ENCODE results near the gene PACSIN2.
"Not testable (repeated sequence)": the region's sequence is repeated elsewhere in the genome, so short reads cannot be mapped to it uniquely, and the experiment has no call there.

Gene PACSIN2

GRCh38 chr22:43009444-43009843 is 5.5 kb downstream of the PACSIN2 start:
- no peak for DNase-seq

DNA sequence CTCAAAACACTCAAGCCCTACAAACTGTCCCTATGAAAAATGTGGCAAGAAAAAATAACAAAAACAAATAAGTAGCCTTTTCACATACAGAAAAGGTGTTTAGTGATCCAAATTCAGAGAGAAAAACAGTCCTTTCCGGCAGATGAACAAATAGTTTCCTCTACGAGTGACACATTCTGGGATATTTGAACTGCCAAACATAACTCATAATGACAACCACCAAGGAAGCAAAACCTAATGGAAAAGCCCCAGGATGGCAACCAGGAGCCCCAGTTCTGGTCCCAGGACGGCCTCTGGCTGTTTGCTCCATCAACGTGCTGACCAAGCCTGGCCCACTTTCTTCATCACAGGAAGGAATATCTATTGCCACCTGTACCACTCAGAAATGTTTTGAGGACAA is 6.0 kb downstream of the PACSIN2 start:
- no peak for DNase-seq

DNA sequence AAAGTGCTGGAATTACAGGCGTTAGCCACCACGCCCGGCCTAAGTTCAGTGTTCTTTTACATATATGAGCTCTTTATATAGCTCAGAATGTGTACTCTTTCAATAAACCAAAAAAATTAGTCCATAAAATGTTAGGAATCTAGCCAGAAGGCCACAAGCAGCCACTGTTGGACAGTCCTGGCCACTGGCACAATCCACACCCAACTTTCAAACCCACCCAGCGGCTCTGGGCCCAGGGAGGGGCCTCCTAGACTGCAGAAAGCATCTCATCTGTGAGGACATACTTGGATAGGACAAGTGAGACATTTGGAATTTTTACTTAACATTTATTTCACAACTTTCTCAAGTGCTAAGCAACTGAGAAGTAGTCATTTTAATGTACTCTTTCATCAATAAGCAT is 6.4 kb downstream of the PACSIN2 start:
- DNase-seq = no peak

- no peak for DNase-seq
Measured at GRCh38 chr22:43007519-43008102, 7.3 kb downstream of the PACSIN2 start.

DNA sequence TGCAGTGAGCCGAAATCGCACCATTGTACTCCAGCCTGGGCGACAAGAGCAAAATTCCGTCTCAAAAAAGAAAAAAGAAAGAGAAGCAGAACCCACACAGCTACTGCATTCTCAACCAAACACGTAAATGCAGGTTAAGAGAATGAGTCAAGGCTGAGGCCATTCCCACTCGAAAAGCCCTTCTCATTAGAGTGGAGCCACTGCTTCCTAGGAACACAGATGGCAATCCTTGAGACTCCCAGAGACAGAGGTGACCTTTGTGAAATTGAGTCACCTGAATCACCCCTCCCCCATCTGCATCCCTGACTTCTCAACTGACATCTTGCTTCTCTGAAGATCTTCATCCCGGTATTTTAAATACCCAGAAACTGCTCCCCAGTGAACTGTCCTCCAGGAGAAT is 8.2 kb downstream of the PACSIN2 start:
- no peak for DNase-seq

DNA sequence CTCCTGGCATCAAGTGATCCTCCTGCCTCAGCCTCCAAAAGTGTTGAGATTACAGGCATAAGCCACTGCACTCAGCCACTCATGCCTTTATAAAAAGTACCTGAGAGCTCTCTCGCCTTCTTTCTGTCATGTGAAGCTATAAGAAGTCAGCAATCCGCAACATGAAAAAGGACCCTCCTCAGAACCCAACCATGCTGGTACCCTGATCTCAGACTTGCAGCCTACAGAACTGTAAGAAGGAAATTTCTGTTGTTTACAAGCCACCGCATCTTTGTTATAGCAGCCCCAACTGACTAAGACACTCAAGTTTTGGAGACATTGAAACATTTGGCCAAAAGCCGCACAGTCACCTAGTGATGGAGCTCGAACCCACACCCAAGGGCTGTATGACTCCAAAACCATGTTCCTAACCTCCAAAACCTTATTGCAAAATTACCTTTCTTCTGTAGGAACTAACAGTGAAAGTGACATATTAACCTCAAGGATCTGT is 8.9 kb downstream of the PACSIN2 start:
- DNase-seq = no peak

DNA sequence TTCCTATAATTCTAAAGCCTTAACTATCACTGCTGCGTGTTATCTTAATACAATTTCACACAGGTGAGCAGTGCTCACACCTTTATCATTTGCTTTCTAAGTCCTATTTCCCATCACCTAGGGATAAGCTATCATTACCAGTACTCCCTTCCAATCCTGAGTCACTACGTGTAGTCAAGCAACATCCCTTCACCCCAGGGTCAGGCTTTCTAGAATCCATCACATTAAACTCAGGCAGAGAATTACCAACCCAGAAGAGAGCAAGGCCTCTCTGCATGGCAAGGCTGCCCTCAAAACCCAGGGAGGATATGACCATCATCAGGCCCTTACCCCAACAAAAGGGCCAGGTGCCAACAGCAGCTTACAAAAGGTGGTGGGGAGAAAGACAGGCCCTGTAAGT is 9.8 kb downstream of the PACSIN2 start:
- DNase-seq = no peak

- DNase-seq = no peak
Measured at GRCh38 chr22:43004362-43005035, 10.4 kb downstream of the PACSIN2 start.

- no peak for DNase-seq
Measured at GRCh38 chr22:43002202-43002586, 12.8 kb downstream of the PACSIN2 start.

- DNase-seq = no peak
Measured at GRCh38 chr22:43001271-43002201, 13.4 kb downstream of the PACSIN2 start.

- DNase-seq = no peak
Measured at GRCh38 chr22:43000441-43001175, 14.3 kb downstream of the PACSIN2 start.

DNA sequence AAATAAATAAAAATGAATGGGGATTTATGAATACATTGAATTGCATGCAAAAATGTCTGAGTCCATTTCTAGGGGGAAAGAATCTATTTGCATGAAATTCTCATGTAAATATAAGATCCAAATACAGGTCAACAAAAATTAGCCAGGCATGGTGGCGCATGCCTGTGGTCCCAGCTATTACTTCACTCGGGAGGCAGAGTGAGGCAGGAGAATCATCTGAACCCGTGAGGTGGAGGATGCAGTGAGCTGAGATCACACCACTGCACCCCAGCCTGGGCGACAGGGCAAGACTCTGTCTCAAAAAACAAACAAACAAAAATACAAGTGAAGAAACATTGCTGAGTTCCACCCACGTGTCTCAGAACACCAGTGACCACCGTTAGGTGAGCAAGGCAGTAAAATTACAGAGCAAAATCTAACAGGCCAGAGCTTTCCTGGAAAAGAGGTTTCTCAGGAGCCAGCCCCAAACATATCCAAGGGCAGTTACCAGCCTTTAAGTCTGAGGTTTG is 17.3 kb downstream of the PACSIN2 start:
- DNase-seq = no peak

- DNase-seq = no peak
Measured at GRCh38 chr22:42996646-42997365, 18.1 kb downstream of the PACSIN2 start.

GRCh38 chr22:42995654-42996053 is 19.3 kb downstream of the PACSIN2 start:
- DNase-seq = not testable (repeated sequence)

- DNase-seq = no peak
Measured at GRCh38 chr22:42994917-42995562, 19.9 kb downstream of the PACSIN2 start.

- no peak for DNase-seq
Measured at GRCh38 chr22:42994276-42994916, 20.6 kb downstream of the PACSIN2 start.

- DNase-seq = no peak
Measured at GRCh38 chr22:42993651-42994275, 21.2 kb downstream of the PACSIN2 start.

- DNase-seq = no peak
Measured at GRCh38 chr22:42992886-42993479, 22.0 kb downstream of the PACSIN2 start.

DNA sequence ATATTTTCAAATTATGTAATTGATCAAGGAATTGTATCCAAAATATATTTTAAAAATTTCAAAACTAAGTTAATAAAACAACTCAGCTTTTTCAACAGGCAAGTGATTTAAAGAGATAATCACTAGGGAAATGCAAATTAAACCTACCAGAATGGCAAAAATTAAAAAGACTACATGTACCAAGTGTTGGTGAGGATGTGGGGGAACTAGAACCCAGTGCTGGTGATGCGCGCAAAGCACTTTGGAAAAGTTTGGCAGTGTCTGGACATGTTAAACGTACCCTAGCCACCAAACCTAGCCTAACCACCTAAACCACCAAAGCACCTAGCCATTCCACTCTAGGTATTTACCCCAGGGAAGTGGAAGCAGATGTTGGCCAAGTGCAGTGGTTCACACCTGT is 22.9 kb downstream of the PACSIN2 start:
- no peak for DNase-seq

GRCh38 chr22:42991010-42991651 is 23.8 kb downstream of the PACSIN2 start:
- DNase-seq = no peak

Data from NCI-H2107 (cell line).